IMR-90 (cell line): ENCODE results near the gene CACNA2D1. TPM values are rescaled to one million over a fixed set of nuclear protein-coding genes. Genes with fewer than 3 reads are reported as not detected.

Experiments
- ATAC-seq: fragments of 200-7000 bp; cut with Tn5 transposase; 2 replicates; pipeline ENCODE4 v1.9.1; 2020; ENCODE audit warnings: low read depth, mild to moderate bottlenecking, moderate library complexity
- BruUV-seq: library from RNA; stranded (reverse); fragments of 400-500 nt; replicated peaks from 2 replicates; lab custom pipeline; 2021; lab: Mats Ljungman, UMichigan
- CTCF ChIA-PET: fragments of 300-600 bp; formaldehyde crosslinking; extraction: SDS; loops from one replicate; lab custom pipeline; 2021; ENCODE audit warnings: antibody characterized with exemption; lab: Yijun Ruan, JAX
- POLR2A ChIA-PET: fragments of 300-600 bp; sonication (Branson Sonifier 250); formaldehyde crosslinking; loops from one replicate; lab custom pipeline; 2022; ENCODE audit warnings: antibody characterized with exemption; ENCODE audit not compliant: unreplicated experiment; lab: Charles Lee
- DNase-seq: peaks from one replicate; pipeline ENCODE4 v3.0.0; 2013
- H2AFZ ChIP-seq: replicated peaks from 2 replicates; pipeline ENCODE3; 2013; ENCODE audit warnings: low read length, mild to moderate bottlenecking; ENCODE audit not compliant: poor library complexity
- H2AK5ac ChIP-seq: 2 replicates; pipeline ENCODE4 v1.6.1; 2013; ENCODE audit warnings: low read depth, low read length, inconsistent platforms
- H2AK9ac ChIP-seq: replicated peaks from 2 replicates; pipeline ENCODE3; 2013; ENCODE audit warnings: mild to moderate bottlenecking, low read depth, low read length, moderate library complexity; ENCODE audit not compliant: poor library complexity
- H2BK120ac ChIP-seq: 2 replicates; pipeline ENCODE4 v1.6.1; 2013; ENCODE audit warnings: low read depth, low read length, inconsistent platforms
- H2BK15ac ChIP-seq: 3 replicates; pipeline ENCODE4 v1.6.1; 2013; ENCODE audit warnings: low read depth, low read length, inconsistent platforms
- H2BK20ac ChIP-seq: 2 replicates; pipeline ENCODE4 v1.6.1; 2013; ENCODE audit warnings: low read depth, mild to moderate bottlenecking, inconsistent platforms, low read length, moderate library complexity
- H2BK5ac ChIP-seq: 2 replicates; pipeline ENCODE4 v1.6.1; 2013; ENCODE audit warnings: mild to moderate bottlenecking, low read depth, low read length, inconsistent platforms; ENCODE audit not compliant: poor library complexity, severe bottlenecking
- H3K14ac ChIP-seq: replicated peaks from 2 replicates; pipeline ENCODE4 v1.6.1; 2013; ENCODE audit warnings: low read depth, low read length, inconsistent platforms
- H3K18ac ChIP-seq: 2 replicates; pipeline ENCODE4 v1.6.1; 2013; ENCODE audit warnings: low read depth, low read length, control low read depth
- H3K23ac ChIP-seq: 2 replicates; pipeline ENCODE4 v1.6.1; 2013; ENCODE audit warnings: low read depth, low read length, inconsistent platforms
- H3K27ac ChIP-seq: 2 replicates; pipeline ENCODE4 v1.5.1; 2013; ENCODE audit warnings: mild to moderate bottlenecking, control low read depth, low read length; ENCODE audit not compliant: insufficient read depth
- H3K27me3 ChIP-seq: 2 replicates; pipeline ENCODE4 v1.6.1; 2013; ENCODE audit warnings: low read length; ENCODE audit not compliant: control insufficient read depth, insufficient read depth
- H3K36me3 ChIP-seq: 2 replicates; pipeline ENCODE4 v1.6.1; 2013; ENCODE audit warnings: low read length, mixed read lengths; ENCODE audit not compliant: control insufficient read depth, insufficient read depth
- H3K4ac ChIP-seq: 2 replicates; pipeline ENCODE4 v1.6.1; 2013; ENCODE audit warnings: low read depth, low read length, inconsistent platforms
- H3K4me1 ChIP-seq: 2 replicates; pipeline ENCODE4 v1.6.1; 2013; ENCODE audit warnings: low read length, mixed read lengths; ENCODE audit not compliant: control insufficient read depth, insufficient read depth
- H3K4me2 ChIP-seq: 2 replicates; pipeline ENCODE4 v1.6.1; 2013; ENCODE audit warnings: low read depth, mild to moderate bottlenecking, control low read depth, low read length, moderate library complexity
- H3K4me3 ChIP-seq: 2 replicates; pipeline ENCODE4 v1.5.1; 2013; ENCODE audit warnings: low read depth, mild to moderate bottlenecking, control low read depth, low read length, moderate library complexity; ENCODE audit not compliant: insufficient read depth
- H3K56ac ChIP-seq: 2 replicates; pipeline ENCODE4 v1.6.1; 2013; ENCODE audit warnings: low read length, inconsistent platforms; ENCODE audit not compliant: insufficient read depth; ENCODE audit errors: extremely low read depth
- H3K79me1 ChIP-seq, 2 experiments: 2 replicates each; pipeline ENCODE4 v1.6.1; 2013; ENCODE audit warnings: low read length in 2 of 2, inconsistent platforms in 1 of 2, low read depth in 1 of 2
- H3K9ac ChIP-seq: 2 replicates; pipeline ENCODE4 v1.6.1; 2013; ENCODE audit warnings: low read depth, low read length, control low read depth
- H3K9me1 ChIP-seq: 2 replicates; pipeline ENCODE4 v1.6.1; 2013; ENCODE audit warnings: low read length, inconsistent platforms; ENCODE audit not compliant: insufficient read depth
- H3K9me3 ChIP-seq: 2 replicates; pipeline ENCODE4 v1.6.1; 2013; ENCODE audit warnings: low read length; ENCODE audit not compliant: control insufficient read depth, insufficient read depth
- H4K20me1 ChIP-seq: 2 replicates; pipeline ENCODE4 v1.6.1; 2013; ENCODE audit warnings: low read length, inconsistent platforms; ENCODE audit not compliant: insufficient read depth
- H4K5ac ChIP-seq: 2 replicates; pipeline ENCODE4 v1.6.1; 2013; ENCODE audit warnings: mild to moderate bottlenecking, low read depth, low read length, control low read depth
- H4K8ac ChIP-seq, 2 experiments: 2 replicates each; pipeline ENCODE4 v1.6.1; 2013; ENCODE audit warnings: low read depth in 2 of 2, low read length in 2 of 2, control low read depth in 1 of 2, inconsistent platforms in 1 of 2
- H4K91ac ChIP-seq: 2 replicates; pipeline ENCODE4 v1.6.1; 2013; ENCODE audit warnings: low read depth, low read length, inconsistent platforms; ENCODE audit not compliant: insufficient read depth
- BHLHE40 ChIP-seq: fragments of 150-350 bp; IDR thresholded peaks from 2 replicates; pipeline ENCODE4 v1.6.1; 2016; ENCODE audit warnings: mild to moderate bottlenecking, low read depth, low read length
- CEBPB ChIP-seq: IDR thresholded peaks from 2 replicates; pipeline ENCODE4 v1.6.1; 2012; ENCODE audit warnings: low read depth, low read length, improper control_type of control experiment
- CHD1 ChIP-seq: IDR thresholded peaks from 2 replicates; pipeline ENCODE4 v1.6.1; 2012; ENCODE audit warnings: low read depth, low read length, improper control_type of control experiment
- CTCF ChIP-seq: conservative IDR thresholded peaks from 2 replicates; pipeline ENCODE4 v1.5.1; 2012; ENCODE audit warnings: mild to moderate bottlenecking, low read depth, low read length, improper control_type of control experiment
- ELK1 ChIP-seq: fragments of 150-350 bp; IDR thresholded peaks from 2 replicates; pipeline ENCODE4 v1.6.1; 2016; ENCODE audit warnings: low read depth, mild to moderate bottlenecking, low read length, moderate library complexity, borderline replicate concordance
- FOS ChIP-seq: fragments of 150-350 bp; IDR thresholded peaks from 2 replicates; pipeline ENCODE4 v1.6.1; 2016; ENCODE audit warnings: low read depth, low read length
- MAFK ChIP-seq: IDR thresholded peaks from 2 replicates; pipeline ENCODE4 v1.6.1; 2012; ENCODE audit warnings: low read depth, low read length, improper control_type of control experiment
- MAZ ChIP-seq: IDR thresholded peaks from 2 replicates; pipeline ENCODE4 v1.6.1; 2012; ENCODE audit warnings: low read depth, mild to moderate bottlenecking, low read length, improper control_type of control experiment, moderate library complexity, borderline replicate concordance
- MXI1 ChIP-seq: IDR thresholded peaks from 2 replicates; pipeline ENCODE4 v1.6.1; 2012; ENCODE audit warnings: low read depth, mild to moderate bottlenecking, low read length, moderate library complexity, borderline replicate concordance
- NFE2L2 ChIP-seq: fragments of 150-350 bp; IDR thresholded peaks from 2 replicates; pipeline ENCODE4 v1.6.1; 2016; ENCODE audit warnings: low read depth, mild to moderate bottlenecking, low read length
- POLR2A ChIP-seq: IDR thresholded peaks from 2 replicates; pipeline ENCODE4 v1.6.1; 2012; ENCODE audit warnings: mild to moderate bottlenecking, low read depth, low read length
- RAD21 ChIP-seq: IDR thresholded peaks from 2 replicates; pipeline ENCODE4 v1.6.1; 2012; ENCODE audit warnings: low read length, improper control_type of control experiment
- RCOR1 ChIP-seq: IDR thresholded peaks from 2 replicates; pipeline ENCODE4 v1.6.1; 2012; ENCODE audit warnings: mild to moderate bottlenecking, low read length, improper control_type of control experiment; ENCODE audit not compliant: insufficient replicate concordance
- RFX5 ChIP-seq: IDR thresholded peaks from 2 replicates; pipeline ENCODE4 v1.8.0; 2012; ENCODE audit warnings: low read depth, mild to moderate bottlenecking, low read length, moderate library complexity
- SMC3 ChIP-seq: fragments of 150-350 bp; IDR thresholded peaks from 2 replicates; pipeline ENCODE4 v1.6.1; 2016; ENCODE audit warnings: low read depth, mild to moderate bottlenecking, antibody characterized with exemption, low read length, moderate library complexity
- WGBS, 2 experiments: methylation state at CpG; one replicate each; pipeline versions ENCODE4 v1.1.5 to v1.1.7; 2013; ENCODE audit warnings: missing lambda C conversion rate in 2 of 2; ENCODE audit not compliant: insufficient read length in 1 of 2; ENCODE audit errors: extremely low coverage in 2 of 2; 5-methylcytosine and 5-hydroxymethylcytosine counted together
- dilution Hi-C: fragments of 300-500 bp; cut with HindIII; formaldehyde crosslinking; loops from one replicate; pipeline ENCODE4 v1.14.3; 2018; ENCODE audit warnings: low sequenced_read_pairs; ENCODE audit not compliant: unreplicated experiment
- in situ Hi-C: fragments of 300-500 bp; cut with MboI; formaldehyde crosslinking; loops from 3 replicates; pipeline ENCODE4 v1.14.3; 2019; ENCODE audit warnings: low sequenced_read_pairs, inconsistent platforms, mixed read lengths
- intact Hi-C: fragments of 100-400 bp; cut with micrococcal nuclease; formaldehyde crosslinking; loops from 2 replicates; pipeline ENCODE4 v1.10.0; 2022
- polyA plus RNA-seq, 3 experiments: library from polyadenylated mRNA; depleted of rRNA; stranded (reverse); fragments of >200 nt; gene quantifications; 2 replicates each; pipeline ENCODE4 v1.2.3, GENCODE V29; 2012; ENCODE audit warnings: low replicate concordance in 1 of 3
- total RNA-seq: library from RNA; depleted of rRNA; stranded (reverse); fragments of >200 nt; gene quantifications from 2 replicates; pipeline ENCODE4 v1.2.3, GENCODE V29; 2012
- TF ChIP-seq, protein P1 (sequence below): fragments of 150-350 bp; IDR thresholded peaks from 2 replicates; pipeline ENCODE4 v1.6.1; 2017; ENCODE audit warnings: mild to moderate bottlenecking, antibody characterized with exemption, low read length, low read depth

Gene CACNA2D1
- total and polyA plus RNA-seq, 2 of the 4 experiments (the other 2 are of a cell fraction): 5.8 to 21.9 TPM

GRCh38 chr7:82244947-82245517, 198.5 kb downstream of the CACNA2D1 start:
- no CpG with 5 or more reads among the region's 3 CpGs for whole genome bisulfite sequencing, 2 experiments
- Histone ChIP-seq H2BK20ac (no peak overlapping the region), H3K4me3 (no peak overlapping the region), H3K56ac (no peak overlapping the region), H3K4me1 (no peaks in the 10 kb centered on the region), H3K36me3 (no peaks in the 10 kb centered on the region), H3K9ac (no peak overlapping the region), H2BK120ac (no peak overlapping the region), H2BK5ac (no peak overlapping the region), H2BK15ac (no peak overlapping the region), H3K79me1 (peaks cover 0 to 4% of the 10 kb centered on the region in 2 experiments; a peak in 1 of 4 replicates), H4K20me1 (no peaks in the 10 kb centered on the region), H3K4ac (no peak overlapping the region), H2AK9ac (no peak overlapping the region), H3K9me1 (0 out of 2 replicates have a peak, but pooled peaks cover 2% of the 10 kb centered on the region), H3K23ac (no peak overlapping the region), H3K27me3 (no peaks in the 10 kb centered on the region), H3K9me3 (no peaks in the 10 kb centered on the region), H4K8ac (no peak overlapping the region), H4K91ac (no peak overlapping the region), H3K18ac (no peak overlapping the region; the same call in 1 of the 2 replicates), H2AK5ac (no peak overlapping the region), H3K4me2 (no peak overlapping the region), H3K27ac (no peak overlapping the region), H2AFZ (no peak overlapping the region), H4K5ac (no peak overlapping the region), H3K14ac (no peak overlapping the region)
- BruUV-seq: no TSS peak
- dilution Hi-C loops (no loop called here), intact Hi-C loops (no loop called here), in situ Hi-C loops (loop anchor here (25.0 kb wide), 1 partner anchor 758 kb away; no protein-coding TSS in a partner anchor)
- ChIA-PET POLR2A (no interaction called here), CTCF (no interaction called here)
- TF ChIP-seq ELK1: no peak
- TF ChIP-seq MAFK: no peak
- TF ChIP-seq BHLHE40: no peak
- no peak for TF ChIP-seq CHD1
- no peak for TF ChIP-seq SMC3
- no peak for TF ChIP-seq NFE2L2
- TF ChIP-seq CTCF: no peak
- TF ChIP-seq, protein P1, sequence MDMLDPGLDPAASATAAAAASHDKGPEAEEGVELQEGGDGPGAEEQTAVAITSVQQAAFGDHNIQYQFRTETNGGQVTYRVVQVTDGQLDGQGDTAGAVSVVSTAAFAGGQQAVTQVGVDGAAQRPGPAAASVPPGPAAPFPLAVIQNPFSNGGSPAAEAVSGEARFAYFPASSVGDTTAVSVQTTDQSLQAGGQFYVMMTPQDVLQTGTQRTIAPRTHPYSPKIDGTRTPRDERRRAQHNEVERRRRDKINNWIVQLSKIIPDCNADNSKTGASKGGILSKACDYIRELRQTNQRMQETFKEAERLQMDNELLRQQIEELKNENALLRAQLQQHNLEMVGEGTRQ: no peak
- TF ChIP-seq RCOR1: no peak
- TF ChIP-seq MAZ: no peak
- TF ChIP-seq CEBPB: no peak
- TF ChIP-seq MXI1: no peak
- no peak for TF ChIP-seq FOS
- no peak for TF ChIP-seq POLR2A
- TF ChIP-seq RFX5: no peak
- TF ChIP-seq RAD21: no peak
- ATAC-seq (no peak), DNase-seq (no peak)
